Mucosa of descending colon (tissue), 3 donors: ENCODE measurements around the gene AP4B1. TPM values are rescaled to one million over a fixed set of nuclear protein-coding genes. Genes with fewer than 3 reads are reported as not detected.

Source experiments
- ATAC-seq: fragments of 200-7000 bp; cut with Tn5 transposase; one replicate; pipeline ENCODE4 v1.9.1; 2020; ENCODE audit warnings: mild to moderate bottlenecking, moderate library complexity
- DNase-seq, 3 donors: peaks; one replicate each; pipeline ENCODE4 v3.0.0-alpha.2; 2020
- H3K36me3 ChIP-seq: fragments of 200-600 bp; one replicate; pipeline ENCODE4 v1.8.0; 2021; ENCODE audit warnings: low read depth, mild to moderate bottlenecking
- H3K4me1 ChIP-seq: fragments of 200-600 bp; one replicate; pipeline ENCODE4 v1.8.0; 2021; ENCODE audit warnings: low read depth, mild to moderate bottlenecking
- H3K4me3 ChIP-seq: fragments of 200-600 bp; one replicate; pipeline ENCODE4 v1.8.0; 2021; ENCODE audit warnings: mild to moderate bottlenecking
- H3K9me3 ChIP-seq: fragments of 200-600 bp; one replicate; pipeline ENCODE4 v1.8.0; 2021; ENCODE audit warnings: mild to moderate bottlenecking
- intact Hi-C, 2 donors: fragments of 100-400 bp; cut with DNase I in 1 of 2; cut with micrococcal nuclease in 1 of 2; formaldehyde crosslinking; loops; one replicate each; pipeline versions ENCODE4 v1.11.0 to v1.11.1; 2022; cut with DNase I, micrococcal nuclease
- total RNA-seq, 3 donors: library from RNA; stranded (reverse); fragmentation: NEBNext Ultra II Directional in 2 of 3; extraction: Animal tissue kit (Norgen Biotek cat#: 25700) in 2 of 3; gene quantifications; one replicate each; pipeline versions ENCODE4 v1.2.1 to v1.2.4, GENCODE V29; 2021 to 2023
- TF ChIP-seq, protein P1 (sequence below): fragments of 200-600 bp; IDR thresholded peaks from one replicate; pipeline ENCODE4 v1.8.0; 2022; ENCODE audit warnings: antibody characterized with exemption, mild to moderate bottlenecking
- donor health status: DM: no; HTN: no; CAD: no; lungs with moderate emphysema.
- donor health status: DM: no; HTN: no; CAD: no.
- donor health status: DM: no; HTN: yes; CAD: no.

AP4B1 gene
- total RNA-seq, 3 donors from 2014 or later = 26.6 to 40.0 (median 28.7) TPM

DNA sequence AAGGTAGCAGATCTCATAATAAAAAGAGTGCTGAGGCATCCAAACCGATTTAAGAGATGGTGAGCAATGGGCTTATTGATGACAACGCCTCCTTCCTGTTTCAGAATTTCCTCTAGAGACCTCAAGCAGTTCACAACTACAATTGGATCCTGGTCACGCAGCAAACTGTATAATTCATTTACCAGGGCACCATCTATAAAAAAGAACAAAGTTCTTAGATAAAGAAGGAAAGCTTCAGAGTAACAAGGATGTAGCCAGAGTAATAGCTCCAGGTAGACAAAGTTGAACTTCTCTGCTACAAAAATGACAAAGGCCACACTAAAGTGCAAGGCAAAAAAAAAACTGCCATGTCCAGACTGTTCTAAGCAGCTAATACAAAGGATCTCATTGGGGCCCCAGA, 3.4 kb downstream of the AP4B1 start:
- TF ChIP-seq, protein P1, sequence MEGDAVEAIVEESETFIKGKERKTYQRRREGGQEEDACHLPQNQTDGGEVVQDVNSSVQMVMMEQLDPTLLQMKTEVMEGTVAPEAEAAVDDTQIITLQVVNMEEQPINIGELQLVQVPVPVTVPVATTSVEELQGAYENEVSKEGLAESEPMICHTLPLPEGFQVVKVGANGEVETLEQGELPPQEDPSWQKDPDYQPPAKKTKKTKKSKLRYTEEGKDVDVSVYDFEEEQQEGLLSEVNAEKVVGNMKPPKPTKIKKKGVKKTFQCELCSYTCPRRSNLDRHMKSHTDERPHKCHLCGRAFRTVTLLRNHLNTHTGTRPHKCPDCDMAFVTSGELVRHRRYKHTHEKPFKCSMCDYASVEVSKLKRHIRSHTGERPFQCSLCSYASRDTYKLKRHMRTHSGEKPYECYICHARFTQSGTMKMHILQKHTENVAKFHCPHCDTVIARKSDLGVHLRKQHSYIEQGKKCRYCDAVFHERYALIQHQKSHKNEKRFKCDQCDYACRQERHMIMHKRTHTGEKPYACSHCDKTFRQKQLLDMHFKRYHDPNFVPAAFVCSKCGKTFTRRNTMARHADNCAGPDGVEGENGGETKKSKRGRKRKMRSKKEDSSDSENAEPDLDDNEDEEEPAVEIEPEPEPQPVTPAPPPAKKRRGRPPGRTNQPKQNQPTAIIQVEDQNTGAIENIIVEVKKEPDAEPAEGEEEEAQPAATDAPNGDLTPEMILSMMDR = no peak
- Histone ChIP-seq H3K9me3 (no peaks in the 10 kb centered on the region), H3K4me3 (no peak overlapping the region), H3K36me3 (peaks cover 8% of the 10 kb centered on the region), H3K4me1 (peaks cover 48% of the 10 kb centered on the region)
- no peak for DNase-seq
- ATAC-seq = peak; percentile 20
- intact Hi-C loops = no loop called here

DNA sequence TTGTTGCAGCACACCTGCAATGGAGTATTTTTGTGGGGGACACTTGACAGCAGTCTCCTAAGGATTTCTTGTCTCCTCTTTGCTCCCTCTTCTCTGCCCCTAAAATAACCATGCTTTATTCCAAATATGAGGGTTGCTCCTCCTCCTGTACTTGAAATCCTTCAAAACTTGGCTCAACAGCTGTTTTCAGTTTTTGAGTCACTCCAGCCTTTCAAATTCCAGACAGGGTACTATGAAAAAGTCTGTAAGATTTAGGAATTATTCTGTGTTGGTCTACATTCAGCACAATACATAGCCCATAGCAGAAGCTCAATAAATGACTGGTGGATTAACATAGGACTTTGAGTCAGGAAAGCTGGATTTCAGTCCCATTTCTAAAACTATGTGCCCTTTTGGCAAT, 5.5 kb downstream of the AP4B1 start:
- ATAC-seq (no peak), DNase-seq (no peak)
- TF ChIP-seq, protein P1 = no peak
- intact Hi-C loops = loop anchor here in 1 of 2 donors (10.0 kb wide), 1 partner anchor 54 kb away; no protein-coding TSS in a partner anchor
- Histone ChIP-seq H3K9me3 (no peaks in the 10 kb centered on the region), H3K4me3 (no peak overlapping the region), H3K36me3 (no peaks in the 10 kb centered on the region), H3K4me1 (peaks cover 35% of the 10 kb centered on the region)

DNA sequence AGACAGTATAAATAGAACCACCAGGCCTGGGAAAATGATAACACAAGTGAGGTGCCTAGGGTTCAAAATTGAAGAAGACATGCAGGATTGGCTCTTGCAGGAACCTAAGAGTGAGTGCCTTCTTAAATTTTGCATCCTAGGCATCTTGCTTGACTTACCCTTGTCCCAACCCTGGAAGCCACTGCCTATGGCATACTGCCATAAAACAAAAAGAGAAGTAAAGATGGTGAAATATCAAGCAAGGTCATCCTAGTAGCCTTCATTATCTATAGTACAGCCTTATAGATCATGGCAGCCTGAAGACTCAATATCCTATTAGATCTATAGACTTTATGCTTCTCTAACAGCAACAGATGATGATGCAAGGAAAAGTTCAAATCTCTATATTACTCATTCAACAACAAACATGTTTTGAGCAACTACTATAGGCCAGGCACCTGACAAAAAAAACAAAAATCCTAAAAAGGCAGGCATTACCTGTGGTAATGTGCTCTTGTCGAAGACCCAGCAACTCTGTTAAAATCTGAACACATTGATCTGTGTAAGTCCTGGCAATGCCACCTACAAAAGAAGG, 6.3 kb downstream of the AP4B1 start:
- TF ChIP-seq, protein P1 = no peak
- ATAC-seq (no peak), DNase-seq (no peak)
- peaks cover 30% of the 10 kb centered on the region for H3K4me1 ChIP-seq
- intact Hi-C loops = loop anchor here in 1 of 2 donors (10.0 kb wide), 1 partner anchor 54 kb away; no protein-coding TSS in a partner anchor
- no peak overlapping the region for H3K4me3 ChIP-seq
- no peaks in the 10 kb centered on the region for H3K36me3 ChIP-seq
- no peaks in the 10 kb centered on the region for H3K9me3 ChIP-seq

DNA sequence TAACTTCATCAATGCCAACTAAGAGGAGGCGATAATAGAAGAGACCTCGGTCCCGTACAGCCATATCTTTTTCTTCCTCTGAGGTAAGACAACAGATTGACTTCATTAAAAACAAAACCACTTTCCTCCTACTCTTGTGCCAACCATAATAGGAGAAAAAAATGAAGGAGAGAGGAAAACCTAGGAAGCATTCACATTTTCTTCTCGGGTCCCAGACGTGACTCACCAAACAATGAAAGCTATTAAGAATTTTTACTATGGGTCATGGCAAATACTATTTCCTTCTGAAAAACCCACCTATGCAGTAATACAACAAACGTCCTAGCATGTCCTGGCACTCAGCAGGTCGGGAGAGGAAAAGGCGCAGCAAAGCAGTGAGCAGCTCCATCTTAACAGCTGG, 8.6 kb downstream of the AP4B1 start:
- no peak for DNase-seq
- no peaks in the 10 kb centered on the region for H3K9me3 ChIP-seq
- H3K4me3 ChIP-seq = no peak overlapping the region
- intact Hi-C loops = loop anchor here in 1 of 2 donors (10.0 kb wide), 1 partner anchor 51 kb away; no protein-coding TSS in a partner anchor
- no peaks in the 10 kb centered on the region for H3K36me3 ChIP-seq
- ATAC-seq = no peak
- TF ChIP-seq, protein P1 = no peak
- peaks cover 15% of the 10 kb centered on the region for H3K4me1 ChIP-seq

DNA sequence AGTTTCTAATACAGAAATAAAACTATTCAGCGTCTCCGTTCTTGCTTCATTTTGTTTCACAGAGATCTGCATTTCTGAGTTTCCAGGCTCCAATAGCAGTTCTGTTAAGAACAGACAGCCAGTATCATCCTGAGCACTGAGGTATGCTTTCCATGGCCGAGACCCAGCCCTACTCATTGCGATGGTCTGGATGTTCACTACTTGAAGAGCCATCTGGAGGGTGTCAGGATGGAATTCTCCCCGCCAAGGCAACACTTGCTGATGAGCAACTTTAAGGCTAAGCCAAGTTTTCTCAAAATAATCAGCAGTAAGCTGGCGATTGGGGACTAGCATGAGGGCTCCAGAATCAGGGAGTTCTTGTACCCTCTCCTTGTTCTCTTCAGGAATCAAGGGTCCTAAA, 9.5 kb downstream of the AP4B1 start:
- intact Hi-C loops = loop anchor here in 1 of 2 donors (10.0 kb wide), 1 partner anchor 50 kb away; no protein-coding TSS in a partner anchor
- ATAC-seq (no peak), DNase-seq (no peak)

More for the DNA sequence above, 9.5 kb downstream of the AP4B1 start:
- H3K9me3 ChIP-seq = no peaks in the 10 kb centered on the region
- H3K36me3 ChIP-seq = no peaks in the 10 kb centered on the region
- TF ChIP-seq, protein P1 = no peak
- peaks cover 8% of the 10 kb centered on the region for H3K4me1 ChIP-seq
- H3K4me3 ChIP-seq = no peak overlapping the region
